Upper lobe of left lung (tissue), 4 donors: ENCODE data around the gene SMAP1.

ENCODE experiments used
- POLR2A ChIP-seq, 4 donors: fragments of 450-650 bp; IDR thresholded peaks; one replicate each; pipeline ENCODE4 v1.5.1; 2016 to 2017; ENCODE audit warnings: antibody characterized with exemption in 4 of 4, mild to moderate bottlenecking in 2 of 4
- TF ChIP-seq, protein P1 (sequence below), 6 experiments: fragments of 450-650 bp in 4 of 6; fragments of 200-600 bp in 2 of 6; sonication (generic) in 2 of 6; IDR thresholded peaks; one replicate each; pipeline ENCODE4 v1.5.1; 2016 to 2019; ENCODE audit warnings: antibody characterized with exemption in 6 of 6

DNA sequence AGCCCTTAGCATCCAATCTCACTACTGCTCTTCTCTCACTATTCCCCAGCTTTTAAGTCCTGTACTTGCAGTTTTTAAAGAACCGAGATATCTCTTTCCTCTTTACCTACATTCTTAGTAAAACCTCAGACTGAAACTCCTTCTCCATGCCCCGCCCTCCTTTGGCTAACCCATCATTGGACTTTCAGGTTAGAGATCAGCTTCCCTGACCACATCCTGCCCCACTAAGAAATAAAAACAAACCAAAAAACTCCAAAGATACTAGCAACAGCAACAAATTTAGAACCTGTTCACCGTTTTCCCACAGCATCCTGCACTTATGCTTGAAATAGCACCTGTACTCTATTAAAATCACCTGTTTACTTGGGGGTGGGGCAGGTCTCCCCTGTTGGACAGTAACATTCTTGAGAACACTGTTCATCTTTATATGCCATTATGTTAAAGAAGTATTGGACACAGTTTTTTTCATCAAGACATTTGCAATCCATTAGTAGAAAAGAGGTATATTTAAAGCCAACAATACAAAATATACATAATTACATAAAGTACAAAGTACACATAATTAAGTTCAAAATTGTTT is 16.3 kb upstream of the SMAP1 start:
- TF ChIP-seq, protein P1, sequence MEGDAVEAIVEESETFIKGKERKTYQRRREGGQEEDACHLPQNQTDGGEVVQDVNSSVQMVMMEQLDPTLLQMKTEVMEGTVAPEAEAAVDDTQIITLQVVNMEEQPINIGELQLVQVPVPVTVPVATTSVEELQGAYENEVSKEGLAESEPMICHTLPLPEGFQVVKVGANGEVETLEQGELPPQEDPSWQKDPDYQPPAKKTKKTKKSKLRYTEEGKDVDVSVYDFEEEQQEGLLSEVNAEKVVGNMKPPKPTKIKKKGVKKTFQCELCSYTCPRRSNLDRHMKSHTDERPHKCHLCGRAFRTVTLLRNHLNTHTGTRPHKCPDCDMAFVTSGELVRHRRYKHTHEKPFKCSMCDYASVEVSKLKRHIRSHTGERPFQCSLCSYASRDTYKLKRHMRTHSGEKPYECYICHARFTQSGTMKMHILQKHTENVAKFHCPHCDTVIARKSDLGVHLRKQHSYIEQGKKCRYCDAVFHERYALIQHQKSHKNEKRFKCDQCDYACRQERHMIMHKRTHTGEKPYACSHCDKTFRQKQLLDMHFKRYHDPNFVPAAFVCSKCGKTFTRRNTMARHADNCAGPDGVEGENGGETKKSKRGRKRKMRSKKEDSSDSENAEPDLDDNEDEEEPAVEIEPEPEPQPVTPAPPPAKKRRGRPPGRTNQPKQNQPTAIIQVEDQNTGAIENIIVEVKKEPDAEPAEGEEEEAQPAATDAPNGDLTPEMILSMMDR (IDR thresholded peaks at IDR 0.05): no peak
- no peak for TF ChIP-seq POLR2A (IDR thresholded peaks at IDR 0.05)
